Gastrocnemius medialis (tissue), 4 donors: ENCODE measurements around the gene CNTD1. TPM values are rescaled to one million over a fixed set of nuclear protein-coding genes. Genes with fewer than 3 reads are reported as not detected.

Source experiments
- ATAC-seq, 2 donors: fragments of 150-250 bp; one replicate each; pipeline ENCODE4 v1.9.1; 2016
- DNase-seq, 2 donors: peaks; one replicate each; pipeline ENCODE4 v3.0.0-alpha.2; 2019
- H3K27ac ChIP-seq, 4 donors: fragments of 200-600 bp; sonication (generic); 1 replicate in 1 of 4; 2 replicates in 3 of 4; pipeline ENCODE4 v1.5.1; 2016 to 2018; ENCODE audit warnings: mild to moderate bottlenecking in 2 of 4, moderate library complexity in 1 of 4
- H3K27me3 ChIP-seq, 3 donors: fragments of 200-600 bp; sonication (generic) in 2 of 3; 1 replicate in 1 of 3; 2 replicates in 2 of 3; pipeline versions ENCODE4 v1.5.1 to v1.6.0; 2016 to 2019; ENCODE audit warnings: mild to moderate bottlenecking in 1 of 3, moderate library complexity in 1 of 3
- H3K36me3 ChIP-seq, 2 donors: fragments of 200-600 bp; sonication (generic) in 1 of 2; one replicate each; pipeline ENCODE4 v1.5.1; 2017 to 2018
- H3K4me1 ChIP-seq, 2 donors: fragments of 200-600 bp; sonication (generic) in 1 of 2; one replicate each; pipeline ENCODE4 v1.5.1; 2016 to 2017; ENCODE audit warnings: mild to moderate bottlenecking in 2 of 2
- H3K4me3 ChIP-seq, 4 donors: fragments of 200-600 bp; sonication (generic) in 3 of 4; 1 replicate in 1 of 4; 2 replicates in 3 of 4; pipeline ENCODE4 v1.5.1; 2016 to 2019; ENCODE audit warnings: mild to moderate bottlenecking in 2 of 4
- H3K9me3 ChIP-seq, 3 donors: fragments of 200-600 bp; sonication (generic) in 2 of 3; 1 replicate in 1 of 3; 2 replicates in 2 of 3; pipeline ENCODE4 v1.5.1; 2016 to 2019
- CTCF ChIP-seq, 5 experiments: fragments of 450-650 bp in 3 of 5; fragments of 200-600 bp in 2 of 5; sonication (generic) in 2 of 5; IDR thresholded peaks in 4 of 5; conservative IDR thresholded peaks in 1 of 5; 1 replicate in 4 of 5; 2 replicates in 1 of 5; pipeline ENCODE4 v1.5.1; 2016 to 2019; ENCODE audit warnings: antibody characterized with exemption in 5 of 5, mild to moderate bottlenecking in 3 of 5, moderate library complexity in 3 of 5
- POLR2A ChIP-seq, 2 donors: fragments of 450-650 bp; IDR thresholded peaks; one replicate each; pipeline ENCODE4 v1.6.1; 2017; ENCODE audit warnings: antibody characterized with exemption in 2 of 2, mild to moderate bottlenecking in 2 of 2, moderate library complexity in 2 of 2
- in situ Hi-C, 4 donors: fragments of 200-750 bp; cut with MboI; loops; one replicate each; pipeline versions ENCODE4 v1.15.0 to v1.8.0; 2017; ENCODE audit warnings: low sequenced_read_pairs in 4 of 4
- intact Hi-C: fragments of 100-400 bp; cut with DNase I; formaldehyde crosslinking; loops from one replicate; pipeline ENCODE4 v1.15.1; 2023; ENCODE audit warnings: low total_unique reads
- total RNA-seq, 4 donors: library from RNA; depleted of rRNA; stranded (reverse); fragments of >200 nt; gene quantifications; one replicate each; pipeline versions ENCODE4 v1.1.0 to v1.2.3, GENCODE V29; 2016

The CNTD1 gene
- total RNA-seq: not detected

GRCh38 chr17:42798383-42799380, at the start of gene CNTD1, which contains the start of gene COA3:
Gene CNTD1, plus strand, starts transcription at chr17:42798861. Its CDS starts 207 bp downstream, at chr17:42799068.
Gene COA3, minus strand, starts transcription at chr17:42798704. Its CDS starts 23 bp downstream, at chr17:42798681.
- DNase-seq (peak; percentile 77 to 84), ATAC-seq (peak; percentile 97)
- intact Hi-C loops: loop anchor here (1.0 kb wide), 1 partner anchor 25 kb away; the partner anchor contains the start of gene VPS25
- Histone ChIP-seq H3K27ac (peak within 1 kb of the TSS; percentile 85 to 95 (median 86)), H3K27me3 (no peaks in the 10 kb centered on the region), H3K36me3 (peaks cover 0 to 5% of the 10 kb centered on the region in 2 donors), H3K4me3 (peak within 1 kb of the TSS; percentile 78 to 94 (median 87)), H3K9me3 (no peaks in the 10 kb centered on the region), H3K4me1 (peaks cover 17 to 18% of the 10 kb centered on the region in 2 donors)
- TF ChIP-seq POLR2A (IDR thresholded peaks at IDR 0.05) (no peak), CTCF (IDR thresholded peaks at IDR 0.05 in 4 of 5, conservative IDR thresholded peaks at IDR 0.05 in 1 of 5) (peak in 1 of 5 experiments; percentile 19)
- in situ Hi-C loops: no loop called here

GRCh38 chr17:42748908-42749798, 49.5 kb upstream of the CNTD1 start:
- peak overlapping the region; percentile 62 to 68 (median 66) for H3K27ac ChIP-seq

GRCh38 chr17:42750739-42751344, 47.8 kb upstream of the CNTD1 start:
- Histone ChIP-seq H3K4me3 (no peak overlapping the region), H3K36me3 (no peaks in the 10 kb centered on the region), H3K4me1 (peaks cover 6 to 8% of the 10 kb centered on the region in 2 donors), H3K27ac (peak overlapping the region; percentile 62 to 68 (median 66)), H3K9me3 (no peaks in the 10 kb centered on the region), H3K27me3 (no peaks in the 10 kb centered on the region)
- TF ChIP-seq CTCF (IDR thresholded peaks at IDR 0.05 in 4 of 5, conservative IDR thresholded peaks at IDR 0.05 in 1 of 5): no peak
- no peak for TF ChIP-seq POLR2A (IDR thresholded peaks at IDR 0.05)
- intact Hi-C loops: no loop called here
- ATAC-seq (no peak), DNase-seq (no peak)
- in situ Hi-C loops: loop anchor here in 1 of 4 donors (25.0 kb wide), 1 partner anchor 164 kb away; the partner anchor contains the start of gene PSMC3IP

More at GRCh38 chr17:42748908-42749798, 49.5 kb upstream of the CNTD1 start:
- ATAC-seq: no peak
- Histone ChIP-seq H3K9me3 (no peaks in the 10 kb centered on the region), H3K36me3 (no peaks in the 10 kb centered on the region), H3K4me3 (no peak overlapping the region), H3K27me3 (no peaks in the 10 kb centered on the region), H3K4me1 (peaks cover 13 to 14% of the 10 kb centered on the region in 2 donors)
- DNase-seq: no peak
- in situ Hi-C loops: no loop called here
- peak in 1 of 2 donors; percentile 17 for TF ChIP-seq POLR2A (IDR thresholded peaks at IDR 0.05)
- TF ChIP-seq CTCF (IDR thresholded peaks at IDR 0.05 in 4 of 5, conservative IDR thresholded peaks at IDR 0.05 in 1 of 5): no peak
- intact Hi-C loops: no loop called here

- DNase-seq (no peak), ATAC-seq (no peak)
- Histone ChIP-seq H3K27ac (peak overlapping the region in 1 of 4 donors; percentile 62), H3K9me3 (no peaks in the 10 kb centered on the region), H3K36me3 (no peaks in the 10 kb centered on the region), H3K27me3 (no peaks in the 10 kb centered on the region), H3K4me3 (no peak overlapping the region), H3K4me1 (peaks cover 6 to 8% of the 10 kb centered on the region in 2 donors)
- intact Hi-C loops: no loop called here
- no peak for TF ChIP-seq POLR2A (IDR thresholded peaks at IDR 0.05)
- TF ChIP-seq CTCF (IDR thresholded peaks at IDR 0.05 in 4 of 5, conservative IDR thresholded peaks at IDR 0.05 in 1 of 5): no peak
- in situ Hi-C loops: loop anchor here in 1 of 4 donors (25.0 kb wide), 1 partner anchor 164 kb away; the partner anchor contains the start of gene PSMC3IP
Measured at GRCh38 chr17:42751628-42752027, 47.0 kb upstream of the CNTD1 start.
